Erythroblast (primary cell): ENCODE results near the gene GBF1.

Experiments used
- GATA1 ChIP-seq: IDR thresholded peaks from 2 replicates; pipeline ENCODE4 v1.6.1; 2011; ENCODE audit warnings: low read depth, mild to moderate bottlenecking, control low read depth, low read length, moderate library complexity
- POLR2A ChIP-seq: IDR thresholded peaks from 2 replicates; pipeline ENCODE4 v1.6.1; 2011; ENCODE audit warnings: mild to moderate bottlenecking, low read length

- TF ChIP-seq POLR2A (no peak), GATA1 (no peak)
These were observed 9.1 kb downstream of the GBF1 start for GRCh38 chr10:102254426-102254825.
